Muscle layer of duodenum (tissue), 2 donors: ENCODE results near the gene PTPRT.

Experiments used
- H3K27ac ChIP-seq: one replicate; pipeline ENCODE4 v1.7.0; 2013; ENCODE audit warnings: mild to moderate bottlenecking, low read length
- H3K27me3 ChIP-seq: one replicate; pipeline ENCODE4 v1.7.0; 2013; ENCODE audit warnings: low read depth, mild to moderate bottlenecking, control low read depth, low read length
- H3K36me3 ChIP-seq, 2 donors: one replicate each; pipeline ENCODE4 v1.7.0; 2013; ENCODE audit warnings: low read length in 2 of 2, control low read depth in 1 of 2, mild to moderate bottlenecking in 1 of 2; ENCODE audit not compliant: insufficient read depth in 2 of 2, control insufficient read depth in 1 of 2
- H3K4me1 ChIP-seq, 2 donors: one replicate each; pipeline ENCODE4 v1.7.0; 2013; ENCODE audit warnings: low read length in 2 of 2, mild to moderate bottlenecking in 2 of 2, control low read depth in 1 of 2, moderate library complexity in 1 of 2; ENCODE audit not compliant: insufficient read depth in 2 of 2, control insufficient read depth in 1 of 2
- H3K4me3 ChIP-seq, 2 donors: one replicate each; pipeline ENCODE4 v1.7.0; 2013; ENCODE audit warnings: low read length in 2 of 2, low read depth in 1 of 2, mild to moderate bottlenecking in 1 of 2
- H3K9me3 ChIP-seq, 2 donors: one replicate each; pipeline ENCODE4 v1.7.0; 2013; ENCODE audit warnings: low read length in 2 of 2, control low read depth in 1 of 2, mild to moderate bottlenecking in 1 of 2; ENCODE audit not compliant: control insufficient read depth in 1 of 2
- donor health status: healthy.

Gene PTPRT

GRCh38 chr20:42442716-42443115, 747.0 kb downstream of the PTPRT start:
- H3K27ac ChIP-seq: no peak overlapping the region
- H3K36me3 ChIP-seq: no peaks in the 10 kb centered on the region
- H3K9me3 ChIP-seq: no peaks in the 10 kb centered on the region
- H3K4me3 ChIP-seq: no peak overlapping the region
- H3K27me3 ChIP-seq: no peaks in the 10 kb centered on the region
- no peaks in the 10 kb centered on the region for H3K4me1 ChIP-seq

GRCh38 chr20:42441864-42442331, 747.8 kb downstream of the PTPRT start:
- Histone ChIP-seq H3K36me3 (no peaks in the 10 kb centered on the region), H3K27ac (no peak overlapping the region), H3K9me3 (no peaks in the 10 kb centered on the region), H3K27me3 (no peaks in the 10 kb centered on the region), H3K4me3 (no peak overlapping the region), H3K4me1 (no peaks in the 10 kb centered on the region)

GRCh38 chr20:42441196-42441863, 748.4 kb downstream of the PTPRT start:
- Histone ChIP-seq H3K27ac (no peak overlapping the region), H3K36me3 (no peaks in the 10 kb centered on the region), H3K4me1 (no peaks in the 10 kb centered on the region), H3K9me3 (no peaks in the 10 kb centered on the region), H3K27me3 (no peaks in the 10 kb centered on the region), H3K4me3 (no peak overlapping the region)

- Histone ChIP-seq H3K4me1 (no peaks in the 10 kb centered on the region), H3K27me3 (no peaks in the 10 kb centered on the region), H3K9me3 (no peaks in the 10 kb centered on the region), H3K4me3 (no peak overlapping the region), H3K27ac (no peak overlapping the region), H3K36me3 (no peaks in the 10 kb centered on the region)
Measured at GRCh38 chr20:42435230-42435629, 754.5 kb downstream of the PTPRT start.

GRCh38 chr20:42432496-42433334, 757.0 kb downstream of the PTPRT start:
- Histone ChIP-seq H3K4me1 (no peaks in the 10 kb centered on the region), H3K9me3 (no peaks in the 10 kb centered on the region), H3K27me3 (no peaks in the 10 kb centered on the region), H3K36me3 (no peaks in the 10 kb centered on the region), H3K4me3 (no peak overlapping the region), H3K27ac (no peak overlapping the region)

- Histone ChIP-seq H3K4me1 (no peaks in the 10 kb centered on the region), H3K4me3 (no peak overlapping the region), H3K9me3 (no peaks in the 10 kb centered on the region), H3K36me3 (no peaks in the 10 kb centered on the region), H3K27me3 (no peaks in the 10 kb centered on the region), H3K27ac (no peak overlapping the region)
Measured at GRCh38 chr20:42430598-42430997, 759.1 kb downstream of the PTPRT start.

GRCh38 chr20:42429761-42430458, 759.8 kb downstream of the PTPRT start:
- H3K36me3 ChIP-seq: no peaks in the 10 kb centered on the region
- H3K27me3 ChIP-seq: no peaks in the 10 kb centered on the region
- H3K4me1 ChIP-seq: no peaks in the 10 kb centered on the region
- H3K27ac ChIP-seq: no peak overlapping the region
- no peak overlapping the region for H3K4me3 ChIP-seq
- H3K9me3 ChIP-seq: no peaks in the 10 kb centered on the region

GRCh38 chr20:42419814-42420532, 769.7 kb downstream of the PTPRT start:
- H3K4me1 ChIP-seq: no peaks in the 10 kb centered on the region
- no peaks in the 10 kb centered on the region for H3K9me3 ChIP-seq
- no peaks in the 10 kb centered on the region for H3K27me3 ChIP-seq
- H3K27ac ChIP-seq: no peak overlapping the region
- H3K4me3 ChIP-seq: no peak overlapping the region
- H3K36me3 ChIP-seq: no peaks in the 10 kb centered on the region

GRCh38 chr20:42406826-42407225, 782.9 kb downstream of the PTPRT start:
- Histone ChIP-seq H3K27ac (no peak overlapping the region), H3K36me3 (no peaks in the 10 kb centered on the region), H3K4me3 (no peak overlapping the region), H3K27me3 (no peaks in the 10 kb centered on the region), H3K9me3 (no peaks in the 10 kb centered on the region), H3K4me1 (no peaks in the 10 kb centered on the region)

- Histone ChIP-seq H3K4me1 (no peaks in the 10 kb centered on the region), H3K27me3 (no peaks in the 10 kb centered on the region), H3K9me3 (no peaks in the 10 kb centered on the region), H3K4me3 (no peak overlapping the region), H3K27ac (no peak overlapping the region), H3K36me3 (no peaks in the 10 kb centered on the region)
Measured at GRCh38 chr20:42402455-42402854, 787.3 kb downstream of the PTPRT start.

- no peaks in the 10 kb centered on the region for H3K36me3 ChIP-seq
- H3K9me3 ChIP-seq: no peaks in the 10 kb centered on the region
- H3K27ac ChIP-seq: no peak overlapping the region
- H3K4me1 ChIP-seq: no peaks in the 10 kb centered on the region
- no peaks in the 10 kb centered on the region for H3K27me3 ChIP-seq
- no peak overlapping the region for H3K4me3 ChIP-seq
Measured at GRCh38 chr20:42401613-42402012, 788.1 kb downstream of the PTPRT start.
